ENCODE results near the gene ZNF580.

The ZNF580 gene

DNA sequence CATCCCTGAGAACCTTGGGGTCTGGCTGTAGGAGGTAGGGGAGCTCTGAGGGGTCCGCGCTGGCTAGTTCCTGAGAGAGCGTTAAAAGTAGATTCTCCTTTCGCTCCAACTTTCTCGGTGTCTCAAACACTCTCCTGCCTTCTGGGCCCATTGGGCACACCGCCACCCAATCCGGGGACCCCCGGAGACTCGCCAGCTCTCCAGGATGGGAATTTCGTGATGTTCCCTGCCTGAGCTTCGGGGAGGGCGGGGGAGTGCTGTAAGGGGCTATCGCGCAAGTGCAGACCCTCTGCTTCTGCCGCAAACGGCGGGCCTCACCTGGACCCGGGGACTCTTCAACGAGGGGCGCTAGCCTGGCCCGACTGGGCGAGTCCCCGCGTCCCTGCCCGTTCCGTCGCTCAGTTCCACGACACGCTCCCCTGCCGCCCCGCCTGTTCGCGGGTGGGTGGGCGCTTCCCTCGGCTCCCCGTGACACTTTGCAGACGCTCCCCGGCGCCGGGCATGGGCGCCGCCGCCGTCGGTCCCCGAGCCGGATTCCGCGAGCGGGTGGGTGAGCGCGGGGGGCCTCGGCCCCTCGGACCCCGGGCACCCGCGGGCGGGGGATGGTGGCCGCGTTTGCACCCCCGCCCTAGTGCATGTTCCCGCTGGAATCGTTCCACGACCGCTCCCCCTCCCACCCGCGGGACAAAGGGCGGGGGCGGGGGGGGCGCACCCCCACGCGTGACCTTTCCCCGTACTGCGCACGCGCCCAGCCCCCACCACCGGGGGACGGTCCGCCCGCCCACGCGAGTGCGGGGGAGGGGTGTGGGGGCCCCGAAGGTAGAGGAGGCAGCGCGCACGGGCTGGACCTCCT lies 7.2 kb downstream of the ZNF580 start, which contains the start of gene CCDC106:
CCDC106 (plus strand) TSS at position 481 of the 853 bp plus-strand sequence. CDS start 835 bp downstream, outside the sequence.
- peak; percentile 38 for DNase-seq (ENCODE audit: low read depth)

DNA sequence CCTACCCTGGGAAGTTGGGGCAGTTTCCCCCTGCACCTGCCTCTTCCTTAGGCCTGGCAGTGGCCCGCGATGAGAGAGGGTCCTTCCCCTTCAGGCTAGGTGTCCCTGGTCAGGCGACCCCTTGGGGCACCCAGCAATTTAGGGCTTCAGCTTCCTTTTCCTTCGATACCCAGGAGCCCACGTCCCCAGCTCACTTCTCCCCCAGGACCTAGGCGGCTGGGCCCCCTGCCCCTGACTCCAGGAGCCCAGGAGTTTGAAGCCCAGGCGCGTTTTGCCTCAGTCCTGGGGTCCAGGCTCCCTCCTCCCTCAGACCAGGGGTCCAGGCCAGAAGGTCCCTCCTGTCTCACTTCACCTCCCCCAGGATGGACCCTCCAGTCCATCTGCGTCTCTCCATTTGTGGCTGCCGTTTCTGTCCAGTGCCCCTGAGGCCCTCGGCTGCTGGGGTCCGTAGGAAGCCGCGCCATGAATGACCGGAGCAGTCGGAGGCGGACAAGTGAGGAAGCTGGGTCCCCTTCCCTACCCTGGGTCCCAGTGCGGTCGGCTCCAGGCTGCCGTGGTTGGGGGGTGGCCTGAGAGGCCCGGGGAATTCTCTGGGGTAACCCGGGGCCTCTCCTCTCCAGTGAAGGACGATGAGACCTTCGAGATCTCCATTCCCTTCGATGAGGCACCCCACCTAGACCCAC lies 7.9 kb downstream of the ZNF580 start:
- DNase-seq (ENCODE audit: low read depth): no peak

GRCh38 chr19:55649268-55650125 lies 8.7 kb downstream of the ZNF580 start:
- DNase-seq (ENCODE audit: low read depth): no peak

DNA sequence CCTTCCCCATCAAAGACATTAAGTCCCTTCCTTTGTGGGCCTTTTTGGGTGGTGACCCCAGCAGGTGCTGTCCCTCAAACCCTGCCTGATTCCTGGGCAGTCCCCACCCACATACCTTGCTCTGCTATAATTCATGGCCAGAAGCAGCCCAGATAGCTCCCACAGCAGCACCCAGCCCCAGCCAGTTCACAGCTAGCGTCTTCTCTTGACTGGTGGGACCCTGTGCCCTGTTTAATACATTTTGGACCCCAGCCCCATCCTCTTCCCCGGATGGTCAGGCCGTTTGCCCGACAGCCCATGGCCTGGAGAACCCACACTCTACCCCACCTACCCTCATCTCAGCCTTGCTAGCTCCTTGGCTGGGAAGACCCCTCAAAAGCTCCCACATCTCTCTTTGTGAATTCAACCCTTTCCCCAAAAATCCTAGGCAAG lies 9.3 kb downstream of the ZNF580 start:
- DNase-seq (ENCODE audit: low read depth): no peak

DNA sequence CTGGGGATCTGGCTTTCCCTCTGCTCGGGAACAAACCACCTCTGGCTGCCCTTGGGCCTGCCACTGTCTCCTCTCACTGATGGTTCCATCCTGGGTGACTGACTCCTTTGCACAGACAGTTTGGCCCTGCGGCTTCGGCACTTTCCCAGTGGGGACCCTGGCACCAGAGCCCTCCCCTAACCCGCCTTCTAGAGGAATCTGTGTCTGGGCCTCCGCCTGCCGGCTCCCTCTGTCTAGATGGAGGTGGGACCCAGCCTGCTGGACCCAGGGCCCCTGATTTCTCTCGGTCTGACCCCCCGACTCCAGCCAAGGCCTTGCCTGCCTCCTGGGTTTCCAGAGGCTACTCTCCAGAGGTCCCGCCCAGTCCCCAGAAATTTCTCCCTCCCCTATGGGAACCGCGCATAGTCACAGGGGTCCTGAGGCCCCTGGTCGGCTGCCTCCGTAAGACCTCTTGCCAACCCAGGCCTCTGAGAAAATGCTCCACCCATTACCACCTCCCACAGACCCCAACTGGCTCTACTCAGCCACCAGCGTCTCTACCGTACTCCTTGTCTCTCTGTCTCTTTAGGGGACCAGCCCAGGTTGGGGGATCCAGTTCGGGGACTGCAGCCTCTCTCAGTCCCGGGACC lies 9.9 kb downstream of the ZNF580 start:
- no peak for DNase-seq (ENCODE audit: low read depth)

GRCh38 chr19:55651236-55651635 lies 10.4 kb downstream of the ZNF580 start:
- DNase-seq (ENCODE audit: low read depth): no peak

DNA sequence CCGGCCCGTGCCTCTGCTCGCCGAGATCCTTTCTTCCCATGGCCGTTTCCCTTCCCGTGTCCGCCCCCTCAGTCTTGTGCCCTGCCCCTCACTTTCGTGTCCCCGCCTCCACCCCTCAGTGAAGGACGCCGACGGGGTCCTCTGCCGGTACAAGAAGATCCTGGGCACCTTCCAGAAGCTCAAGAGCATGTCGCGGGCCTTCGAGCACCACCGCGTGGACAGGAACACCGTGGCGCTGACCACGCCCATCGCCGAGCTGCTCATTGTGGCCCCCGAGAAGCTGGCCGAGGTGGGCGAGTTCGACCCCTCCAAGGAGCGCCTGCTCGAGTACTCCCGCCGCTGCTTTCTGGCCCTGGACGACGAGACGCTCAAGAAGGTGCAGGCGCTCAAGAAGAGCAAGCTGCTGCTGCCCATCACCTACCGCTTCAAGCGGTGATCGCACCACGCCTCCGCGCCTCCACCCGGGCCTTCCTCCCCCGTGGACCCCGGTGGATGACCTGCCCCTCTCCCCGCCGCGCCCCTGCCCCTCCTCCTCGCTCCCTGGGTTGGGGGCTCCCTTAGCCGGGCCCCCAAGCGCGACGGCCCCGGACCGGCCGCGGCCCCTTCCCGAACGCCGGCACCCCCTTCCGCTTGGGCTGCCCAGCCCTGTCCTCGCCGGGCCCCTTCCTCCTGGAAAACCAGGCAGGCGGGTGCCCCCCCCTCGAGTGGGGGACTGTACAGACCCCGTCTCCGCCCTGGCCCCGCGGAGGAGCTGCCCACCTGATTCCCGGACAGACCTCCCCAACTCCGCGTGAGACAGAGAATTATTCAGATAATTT lies 11.7 kb downstream of the ZNF580 start:
- DNase-seq (ENCODE audit: low read depth): no peak

DNA sequence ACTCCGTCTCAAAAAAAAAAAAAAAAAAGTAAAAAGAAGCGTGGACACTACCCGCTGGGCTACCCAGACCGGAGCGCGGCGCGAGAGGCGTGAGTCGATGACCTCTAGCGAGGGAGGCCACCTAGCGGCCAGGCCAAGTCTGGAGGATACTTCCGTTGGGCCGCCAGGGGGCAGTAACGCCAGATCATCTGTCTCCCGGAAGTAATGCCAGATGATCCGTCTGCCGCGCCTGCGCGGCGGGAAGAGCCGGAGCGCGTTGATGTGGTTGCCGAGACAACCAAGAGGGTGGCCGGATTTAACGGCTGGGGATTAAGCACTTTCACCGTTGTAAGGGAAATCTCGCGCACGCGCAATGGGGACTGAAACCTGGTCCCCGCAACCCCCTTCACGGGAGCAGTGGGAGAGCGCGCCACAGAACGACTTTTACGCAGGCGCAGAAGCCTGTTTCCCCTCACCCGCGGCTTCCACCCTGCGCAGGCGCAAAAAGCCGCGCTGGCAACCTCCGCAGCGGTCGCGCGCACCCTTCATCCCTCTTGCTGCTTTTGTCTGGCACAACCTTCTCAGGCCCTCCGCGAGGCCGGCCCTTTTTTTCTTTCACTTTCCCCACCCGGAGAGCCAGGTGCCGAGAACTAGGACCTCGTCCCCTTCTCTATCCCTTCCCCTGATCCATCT lies 13.0 kb downstream of the ZNF580 start:
- peak; percentile 99 for DNase-seq (ENCODE audit: low read depth)

- peak; percentile 94 for DNase-seq (ENCODE audit: low read depth)
These were observed 13.6 kb downstream of the ZNF580 start for GRCh38 chr19:55654323-55654867.

DNA sequence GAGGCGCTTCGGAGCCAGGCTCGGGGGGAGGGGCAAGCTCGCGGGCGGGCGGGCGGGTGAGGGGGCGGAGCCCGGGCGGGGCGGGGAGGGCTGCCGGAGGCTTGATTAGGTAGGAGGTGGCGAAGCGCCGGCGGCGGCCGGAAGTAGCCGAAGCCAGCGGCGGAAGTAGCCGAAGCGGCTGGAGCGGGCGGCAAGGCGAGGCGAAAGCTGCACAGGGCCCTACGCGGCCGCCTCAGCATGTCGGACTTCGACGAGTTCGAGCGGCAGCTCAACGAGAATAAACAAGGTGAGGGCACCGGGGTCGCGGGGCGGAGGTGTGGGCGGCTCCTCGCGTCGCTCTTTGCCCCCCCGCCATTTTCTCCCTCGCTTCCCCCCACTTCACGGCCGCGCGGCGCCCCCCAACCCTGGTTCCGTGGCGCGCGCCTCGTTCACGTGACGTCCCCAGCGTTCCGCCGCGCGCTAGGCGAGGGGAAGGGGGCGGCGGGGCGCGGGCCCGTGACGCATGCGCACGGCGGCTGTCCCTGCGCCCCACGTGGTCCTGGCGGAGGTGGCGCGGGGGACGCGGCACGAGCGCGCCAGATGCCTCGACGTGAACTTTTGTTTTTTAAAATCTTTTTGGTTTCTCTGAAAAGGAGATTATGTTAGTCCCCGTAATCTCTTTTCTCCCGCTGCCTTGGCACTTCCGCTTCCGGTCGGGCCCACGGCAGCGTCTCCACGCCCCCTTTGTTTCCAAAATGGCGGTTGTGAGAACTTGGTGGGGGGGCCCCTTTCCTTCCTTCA lies 14.3 kb downstream of the ZNF580 start, which contains the start of gene U2AF2:
U2AF2 (plus strand) TSS at position 168 of the 780 bp plus-strand sequence; CDS start at position 238, 70 bp downstream.
- DNase-seq (ENCODE audit: low read depth): peak; percentile 93

- no peak for DNase-seq (ENCODE audit: low read depth)
These were observed 14.8 kb downstream of the ZNF580 start for GRCh38 chr19:55655648-55656040.

DNA sequence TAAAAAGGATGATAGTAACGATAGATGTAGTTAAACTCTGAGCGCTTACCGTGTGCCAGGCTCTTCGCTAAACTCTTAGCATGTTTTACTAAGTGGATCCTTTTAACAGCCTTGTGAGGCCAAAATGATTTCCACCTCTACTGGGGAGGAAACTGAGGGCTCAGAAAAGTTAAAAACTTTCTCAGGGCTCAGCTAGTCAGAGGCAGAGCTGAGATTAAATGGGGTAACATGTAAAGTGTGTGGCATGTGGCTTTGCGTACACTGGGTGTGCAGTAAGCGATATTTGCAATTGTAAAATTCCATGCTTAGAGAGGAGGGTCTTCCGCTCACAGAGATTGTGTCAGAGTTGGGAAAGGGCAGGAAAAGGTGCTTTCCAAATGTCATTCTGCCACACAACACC lies 15.8 kb downstream of the ZNF580 start:
- no peak for DNase-seq (ENCODE audit: low read depth)

- no peak for DNase-seq (ENCODE audit: low read depth)
These were observed 16.4 kb downstream of the ZNF580 start for GRCh38 chr19:55656988-55657747.

GRCh38 chr19:55658846-55659459 lies 18.2 kb downstream of the ZNF580 start:
- DNase-seq (ENCODE audit: low read depth): no peak

- no peak for DNase-seq (ENCODE audit: low read depth)
These were observed 19.0 kb downstream of the ZNF580 start for GRCh38 chr19:55659822-55660221.

DNA sequence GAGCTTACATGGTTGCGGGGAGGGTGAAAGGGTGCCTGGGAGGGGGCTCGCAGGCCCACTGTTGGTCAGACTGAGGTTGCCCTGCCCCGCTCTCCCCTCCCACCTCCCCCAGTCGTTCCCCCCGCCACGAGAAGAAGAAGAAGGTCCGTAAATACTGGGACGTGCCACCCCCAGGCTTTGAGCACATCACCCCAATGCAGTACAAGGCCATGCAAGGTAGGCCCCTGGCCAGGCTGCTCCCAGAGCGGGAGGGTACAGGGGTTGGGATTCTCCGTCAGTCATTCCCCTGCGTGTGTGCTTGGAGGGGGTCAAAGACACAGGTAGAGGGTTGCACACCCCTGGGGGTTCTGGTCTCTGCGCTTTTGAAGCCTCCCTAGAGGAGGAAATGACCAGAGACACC lies 19.6 kb downstream of the ZNF580 start:
- no peak for DNase-seq (ENCODE audit: low read depth)

- no peak for DNase-seq (ENCODE audit: low read depth)
These were observed 20.2 kb downstream of the ZNF580 start for GRCh38 chr19:55660991-55661390.

DNA sequence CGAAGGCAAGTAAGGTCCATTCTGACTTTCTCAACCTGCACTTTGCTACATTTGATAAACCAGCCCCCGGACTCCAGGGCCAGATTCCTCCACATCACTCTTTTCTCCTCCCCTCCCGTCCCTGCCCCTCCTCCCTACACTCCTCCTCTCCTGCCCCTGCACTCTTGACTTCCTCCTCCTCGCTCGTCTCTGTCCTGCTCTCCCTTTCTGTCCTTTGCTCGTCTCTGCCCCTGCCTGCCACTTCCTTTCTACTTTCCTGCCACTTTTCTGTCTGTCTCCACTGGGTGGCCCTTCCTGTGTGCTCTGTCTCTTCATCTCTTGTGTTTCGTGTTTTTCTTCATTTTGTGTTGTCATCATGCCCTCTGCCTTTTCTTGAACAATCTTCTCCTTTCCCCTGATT lies 21.0 kb downstream of the ZNF580 start:
- no peak for DNase-seq (ENCODE audit: low read depth)
